K562 (cell line): Measurements from ENCODE around the gene ACBD5. TPM values are rescaled to one million over a fixed set of nuclear protein-coding genes. Genes with fewer than 3 reads are reported as not detected.
A peak's percentile ranks its signal among the peaks of the same experiment; 100 is the strongest.

ENCODE experiments used
- ATF1 ChIP-seq, 2 experiments: fragments of 450-650 bp in 1 of 2; IDR thresholded peaks; 2 replicates each; pipeline ENCODE4 v1.6.1; 2016; ENCODE audit warnings: missing compliant biosample characterization in 1 of 2, missing genetic modification characterization in 1 of 2
- DDX20 ChIP-seq: fragments of 450-650 bp; IDR thresholded peaks from 2 replicates; pipeline ENCODE4 v1.6.1; 2016; ENCODE audit warnings: missing genetic modification characterization, low read depth, mild to moderate bottlenecking, missing compliant biosample characterization, moderate library complexity
- ETV5 ChIP-seq: sonication (generic); formaldehyde crosslinking; IDR thresholded peaks from 2 replicates; pipeline ENCODE4 v1.4.0; 2020; ENCODE audit warnings: low read depth, mild to moderate bottlenecking, missing genetic modification reagents
- HMGN3 ChIP-seq: IDR thresholded peaks from 2 replicates; pipeline ENCODE4 v1.6.1; 2011; ENCODE audit warnings: borderline replicate concordance, low read depth, mild to moderate bottlenecking, mixed read lengths, low read length; ENCODE audit not compliant: insufficient read length; ENCODE audit errors: extremely low read depth
- HNRNPL ChIP-seq: fragments of 200-400 bp; formaldehyde crosslinking; IDR thresholded peaks from 2 replicates; pipeline ENCODE4 v1.6.1; 2017; ENCODE audit warnings: low read depth, mild to moderate bottlenecking, low read length
- IRF2 ChIP-seq: sonication (generic); formaldehyde crosslinking; IDR thresholded peaks from 2 replicates; pipeline ENCODE4 v1.8.1; 2022; ENCODE audit warnings: mild to moderate bottlenecking, missing genetic modification reagents
- NR2C1 ChIP-seq, 2 experiments: fragments of 450-650 bp; IDR thresholded peaks; 2 replicates each; pipeline ENCODE4 v1.6.1; 2017; ENCODE audit warnings: mild to moderate bottlenecking in 2 of 2, antibody characterized with exemption in 1 of 2, inconsistent platforms in 1 of 2, missing compliant biosample characterization in 1 of 2, missing genetic modification characterization in 1 of 2
- NR2C2 ChIP-seq, 2 experiments: fragments of 200-800 bp in 1 of 2; sonication (Bioruptor generic) in 1 of 2; sonication (generic) in 1 of 2; formaldehyde crosslinking in 1 of 2; IDR thresholded peaks; 2 replicates each; pipeline versions ENCODE4 v1.6.1 to v1.8.0; 2016 to 2022; ENCODE audit warnings: mild to moderate bottlenecking in 1 of 2, missing compliant biosample characterization in 1 of 2, missing genetic modification characterization in 1 of 2, missing genetic modification reagents in 1 of 2
- NR2F6 ChIP-seq: fragments of 450-650 bp; formaldehyde crosslinking; IDR thresholded peaks from 2 replicates; pipeline ENCODE4 v1.4.0; 2020; ENCODE audit warnings: mild to moderate bottlenecking
- OTX1 ChIP-seq: fragments of 450-650 bp; formaldehyde crosslinking; IDR thresholded peaks from 2 replicates; pipeline ENCODE4 v1.4.0; 2022; ENCODE audit warnings: mild to moderate bottlenecking
- SMARCE1 ChIP-seq: fragments of 450-650 bp; IDR thresholded peaks from 2 replicates; pipeline ENCODE4 v1.7.1; 2016; ENCODE audit warnings: mild to moderate bottlenecking
- SRF ChIP-seq, 2 experiments: fragments of 250-450, 450-650 bp in 1 of 2; sonication (Bioruptor Pico) in 1 of 2; sonication (generic) in 1 of 2; formaldehyde crosslinking; IDR thresholded peaks; 2 replicates each; pipeline versions ENCODE4 v1.5.0 to v1.5.1; 2020 to 2022; ENCODE audit warnings: mild to moderate bottlenecking in 1 of 2, missing genetic modification reagents in 1 of 2
- TBP ChIP-seq: optimal IDR thresholded peaks from 2 replicates; pipeline ENCODE3; 2011; ENCODE audit warnings: low read depth, low read length, improper control_type of control experiment
- ZFP30 ChIP-seq: fragments of 250-450 bp; sonication (Bioruptor Pico); IDR thresholded peaks from 2 replicates; pipeline ENCODE4 v1.8.0; 2022; ENCODE audit warnings: moderate library complexity, mild to moderate bottlenecking, inconsistent platforms, borderline replicate concordance
- ZKSCAN3 ChIP-seq: fragments of 250-450 bp; sonication (Bioruptor Pico); IDR thresholded peaks from 2 replicates; pipeline ENCODE4 v1.4.0; 2020
- polyA plus RNA-seq, 8 experiments: library from polyadenylated mRNA; depleted of rRNA in 4 of 8; stranded (reverse) in 5 of 8; unstranded in 3 of 8; fragments of >200 nt; fragmentation: Nextera tagmentation in 2 of 8; fragmentation: Illumina TruSeq in 1 of 8; extraction: Ambion mirVana in 2 of 8; extraction: Trizol in 1 of 8; gene quantifications; 2 replicates each; pipeline versions ENCODE4 v1.2.1 to v1.2.3, GENCODE V29; 2011 to 2014; ENCODE audit warnings: inconsistent platforms in 1 of 8, missing spikeins in 1 of 8
- total RNA-seq, 7 experiments: library from RNA; depleted of rRNA in 6 of 7; stranded (reverse); fragments of >200 nt in 6 of 7; fragmentation: Illumina TruSeq in 2 of 7; extraction: Trizol in 2 of 7; gene quantifications; 2 replicates each; pipeline versions ENCODE4 v1.2.1 to v1.2.3, GENCODE V29; 2011 to 2021; ENCODE audit warnings: low replicate concordance in 1 of 7
- TF ChIP-seq, protein P1 (sequence below): fragments of 450-650 bp; IDR thresholded peaks from 2 replicates; pipeline ENCODE4 v1.6.1; 2017; ENCODE audit warnings: antibody characterized with exemption, mild to moderate bottlenecking
- TF ChIP-seq, protein P2 (sequence below), 2 experiments: IDR thresholded peaks; 2 replicates each; pipeline ENCODE4 v1.6.1; 2012; ENCODE audit warnings: improper control_type of control experiment in 2 of 2, low read depth in 2 of 2, low read length in 2 of 2, borderline replicate concordance in 1 of 2

ACBD5 gene
- total and polyA plus RNA-seq, 9 of the 15 experiments (the other 6 are each of a cell fraction or from before 2014, with no cell fraction given) = 1.5 to 10.3 (median 7.8) TPM

DNA sequence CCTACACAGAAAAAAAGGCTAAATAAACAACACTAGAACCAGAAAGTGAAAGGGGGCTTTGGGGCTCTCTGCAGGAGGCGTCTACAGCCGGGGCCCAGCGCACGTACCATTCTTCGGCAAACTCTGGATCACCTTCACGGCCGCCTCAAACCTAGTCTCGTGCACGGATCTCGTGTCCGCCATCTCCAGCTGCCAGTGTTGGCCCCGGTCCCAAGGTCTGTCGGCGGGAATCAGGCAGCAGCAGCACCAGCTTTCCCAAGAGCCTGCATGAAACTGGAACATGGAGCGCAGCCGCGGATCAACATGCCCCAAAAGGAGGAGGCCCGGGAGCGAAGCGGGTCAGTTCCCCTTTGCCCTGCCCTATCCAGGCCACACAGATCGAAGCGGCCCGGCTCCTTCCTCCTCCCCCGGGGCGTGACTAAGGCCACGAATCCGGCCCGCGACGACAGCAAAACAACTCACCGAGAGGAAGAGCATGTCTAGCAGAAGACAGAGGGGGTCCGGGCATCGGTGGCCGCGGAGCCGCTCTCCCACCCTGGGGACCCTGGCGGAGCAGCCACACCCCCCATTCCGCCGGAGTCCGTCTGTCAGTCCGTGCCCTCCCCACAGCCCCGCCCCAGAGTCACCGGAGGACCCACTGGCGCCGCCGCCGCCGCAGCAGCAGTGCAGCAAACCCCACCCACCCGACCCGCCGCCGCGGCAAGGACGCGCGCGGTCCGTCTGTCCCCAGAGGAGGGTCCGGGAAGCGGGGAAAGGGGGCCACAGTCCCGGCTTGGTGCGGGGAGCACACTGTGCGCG, at the start of gene ACBD5 (continued):
- TF ChIP-seq TBP (peak; percentile 64), SMARCE1 (no peak), NR2C1 (IDR thresholded peaks at IDR 0.05) (0 out of 2 replicates have a peak, but pooled peaks have one; percentile 25), NR2C1 (tag; IDR thresholded peaks at IDR 0.05) (peak; percentile 46; the same call in 1 of the 2 replicates), NR2F6 (no peak), DDX20 (tag) (no peak), NR2C2 (CRISPR knock-in tag; IDR thresholded peaks at IDR 0.05) (0 out of 2 replicates have a peak, but pooled peaks have one; percentile 11), NR2C2 (tag; IDR thresholded peaks at IDR 0.05) (peak; percentile 70), ZFP30 (no peak), ZKSCAN3 (no peak), HNRNPL (no peak), SRF (CRISPR knock-in tag; IDR thresholded peaks at IDR 0.05) (no peak), IRF2 (CRISPR knock-in tag) (no peak), HMGN3 (peak; percentile 18), ATF1 (CRISPR knock-in tag; IDR thresholded peaks at IDR 0.05) (no peak), ATF1 (tag; IDR thresholded peaks at IDR 0.05) (peak; percentile 26; the same call in 1 of the 2 replicates), OTX1 (no peak), ETV5 (no peak)
- TF ChIP-seq, protein P1, sequence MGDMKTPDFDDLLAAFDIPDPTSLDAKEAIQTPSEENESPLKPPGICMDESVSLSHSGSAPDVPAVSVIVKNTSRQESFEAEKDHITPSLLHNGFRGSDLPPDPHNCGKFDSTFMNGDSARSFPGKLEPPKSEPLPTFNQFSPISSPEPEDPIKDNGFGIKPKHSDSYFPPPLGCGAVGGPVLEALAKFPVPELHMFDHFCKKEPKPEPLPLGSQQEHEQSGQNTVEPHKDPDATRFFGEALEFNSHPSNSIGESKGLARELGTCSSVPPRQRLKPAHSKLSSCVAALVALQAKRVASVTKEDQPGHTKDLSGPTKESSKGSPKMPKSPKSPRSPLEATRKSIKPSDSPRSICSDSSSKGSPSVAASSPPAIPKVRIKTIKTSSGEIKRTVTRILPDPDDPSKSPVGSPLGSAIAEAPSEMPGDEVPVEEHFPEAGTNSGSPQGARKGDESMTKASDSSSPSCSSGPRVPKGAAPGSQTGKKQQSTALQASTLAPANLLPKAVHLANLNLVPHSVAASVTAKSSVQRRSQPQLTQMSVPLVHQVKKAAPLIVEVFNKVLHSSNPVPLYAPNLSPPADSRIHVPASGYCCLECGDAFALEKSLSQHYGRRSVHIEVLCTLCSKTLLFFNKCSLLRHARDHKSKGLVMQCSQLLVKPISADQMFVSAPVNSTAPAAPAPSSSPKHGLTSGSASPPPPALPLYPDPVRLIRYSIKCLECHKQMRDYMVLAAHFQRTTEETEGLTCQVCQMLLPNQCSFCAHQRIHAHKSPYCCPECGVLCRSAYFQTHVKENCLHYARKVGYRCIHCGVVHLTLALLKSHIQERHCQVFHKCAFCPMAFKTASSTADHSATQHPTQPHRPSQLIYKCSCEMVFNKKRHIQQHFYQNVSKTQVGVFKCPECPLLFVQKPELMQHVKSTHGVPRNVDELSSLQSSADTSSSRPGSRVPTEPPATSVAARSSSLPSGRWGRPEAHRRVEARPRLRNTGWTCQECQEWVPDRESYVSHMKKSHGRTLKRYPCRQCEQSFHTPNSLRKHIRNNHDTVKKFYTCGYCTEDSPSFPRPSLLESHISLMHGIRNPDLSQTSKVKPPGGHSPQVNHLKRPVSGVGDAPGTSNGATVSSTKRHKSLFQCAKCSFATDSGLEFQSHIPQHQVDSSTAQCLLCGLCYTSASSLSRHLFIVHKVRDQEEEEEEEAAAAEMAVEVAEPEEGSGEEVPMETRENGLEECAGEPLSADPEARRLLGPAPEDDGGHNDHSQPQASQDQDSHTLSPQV = no peak
- TF ChIP-seq, protein P2, sequence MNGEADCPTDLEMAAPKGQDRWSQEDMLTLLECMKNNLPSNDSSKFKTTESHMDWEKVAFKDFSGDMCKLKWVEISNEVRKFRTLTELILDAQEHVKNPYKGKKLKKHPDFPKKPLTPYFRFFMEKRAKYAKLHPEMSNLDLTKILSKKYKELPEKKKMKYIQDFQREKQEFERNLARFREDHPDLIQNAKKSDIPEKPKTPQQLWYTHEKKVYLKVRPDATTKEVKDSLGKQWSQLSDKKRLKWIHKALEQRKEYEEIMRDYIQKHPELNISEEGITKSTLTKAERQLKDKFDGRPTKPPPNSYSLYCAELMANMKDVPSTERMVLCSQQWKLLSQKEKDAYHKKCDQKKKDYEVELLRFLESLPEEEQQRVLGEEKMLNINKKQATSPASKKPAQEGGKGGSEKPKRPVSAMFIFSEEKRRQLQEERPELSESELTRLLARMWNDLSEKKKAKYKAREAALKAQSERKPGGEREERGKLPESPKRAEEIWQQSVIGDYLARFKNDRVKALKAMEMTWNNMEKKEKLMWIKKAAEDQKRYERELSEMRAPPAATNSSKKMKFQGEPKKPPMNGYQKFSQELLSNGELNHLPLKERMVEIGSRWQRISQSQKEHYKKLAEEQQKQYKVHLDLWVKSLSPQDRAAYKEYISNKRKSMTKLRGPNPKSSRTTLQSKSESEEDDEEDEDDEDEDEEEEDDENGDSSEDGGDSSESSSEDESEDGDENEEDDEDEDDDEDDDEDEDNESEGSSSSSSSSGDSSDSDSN (IDR thresholded peaks at IDR 0.05; ENCODE audit: borderline replicate concordance in 1 of 2, low read depth in 2 of 2, low read length in 2 of 2) = 0 out of 4 replicates have a peak, but pooled peaks of 1 of the 2 experiments have one; percentile 73
